Bronchial epithelial cell (primary cell): ENCODE measurements around the gene MRPL48. TPM values are rescaled to one million over a fixed set of nuclear protein-coding genes. Genes with fewer than 3 reads are reported as not detected.
"Not testable (repeated sequence)": the region's sequence is repeated elsewhere in the genome, so short reads cannot be mapped to it uniquely, and the experiment has no call there.

Experiments
- DNase-seq: peaks from one replicate; pipeline ENCODE4 v3.0.0-alpha.2; 2010; ENCODE audit warnings: low read depth
- FAIRE-seq: peaks from 2 replicates; lab custom pipeline; 2011; peaks lifted over from hg19 to GRCh38; lab: Jason Lieb, UNC
- H3K27me3 ChIP-seq: 2 replicates; pipeline ENCODE4 v1.5.1; 2011; ENCODE audit warnings: low read length; ENCODE audit not compliant: control insufficient read depth, insufficient read depth
- H3K36me3 ChIP-seq: 2 replicates; pipeline ENCODE4 v1.5.1; 2011; ENCODE audit warnings: low read length; ENCODE audit not compliant: control insufficient read depth, insufficient read depth
- H3K4me3 ChIP-seq: 2 replicates; pipeline ENCODE4 v1.5.1; 2011; ENCODE audit warnings: mild to moderate bottlenecking, low read depth, low read length, control low read depth
- CTCF ChIP-seq: IDR thresholded peaks from 2 replicates; pipeline ENCODE4 v1.5.1; 2011; ENCODE audit warnings: mild to moderate bottlenecking, moderate library complexity, low read length, control low read depth, inconsistent platforms; ENCODE audit not compliant: insufficient read depth, severe bottlenecking
- total RNA-seq: library from RNA; depleted of rRNA; stranded (reverse); fragments of >200 nt; gene quantifications from 2 replicates; pipeline ENCODE4 v1.2.1, GENCODE V29; 2014

Gene MRPL48
- total RNA-seq, 1 donor from 2014 or later = 37.1 TPM

- FAIRE-seq (no peak), DNase-seq (no peak)
- no peak overlapping the region for H3K4me3 ChIP-seq
- TF ChIP-seq CTCF = no peak
- H3K36me3 ChIP-seq = peaks cover 3% of the 10 kb centered on the region
- no peaks in the 10 kb centered on the region for H3K27me3 ChIP-seq
Observed at GRCh38 chr11:73749118-73749517, 38.6 kb upstream of the MRPL48 start.

- Histone ChIP-seq H3K4me3 (no peak overlapping the region), H3K36me3 (peaks cover 3% of the 10 kb centered on the region), H3K27me3 (no peaks in the 10 kb centered on the region)
- DNase-seq = no peak
- FAIRE-seq = no peak
- TF ChIP-seq CTCF = no peak
Observed at GRCh38 chr11:73750228-73750627, 37.4 kb upstream of the MRPL48 start.

DNA sequence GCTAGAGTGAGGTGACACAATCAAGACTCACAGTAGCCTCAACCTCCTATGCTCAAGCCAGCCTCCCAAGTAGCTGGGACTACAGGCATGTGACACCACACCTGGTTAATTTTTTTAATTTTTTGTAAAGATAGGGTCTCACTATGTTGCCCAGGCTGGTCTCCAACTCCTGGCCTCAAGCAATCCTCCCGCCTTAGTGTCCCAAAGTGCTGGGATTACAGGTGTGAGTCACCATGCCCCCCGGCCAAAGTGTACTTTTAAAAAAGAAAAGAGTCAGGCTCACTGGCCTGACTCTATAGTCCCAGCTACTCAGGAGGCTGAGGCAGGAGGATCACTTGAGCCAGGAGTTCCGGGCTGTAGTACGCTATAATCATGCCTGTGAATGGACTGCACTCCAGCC is 36.8 kb upstream of the MRPL48 start:
- DNase-seq, FAIRE-seq, H3K36me3 ChIP-seq: not testable (repeated sequence)

DNA sequence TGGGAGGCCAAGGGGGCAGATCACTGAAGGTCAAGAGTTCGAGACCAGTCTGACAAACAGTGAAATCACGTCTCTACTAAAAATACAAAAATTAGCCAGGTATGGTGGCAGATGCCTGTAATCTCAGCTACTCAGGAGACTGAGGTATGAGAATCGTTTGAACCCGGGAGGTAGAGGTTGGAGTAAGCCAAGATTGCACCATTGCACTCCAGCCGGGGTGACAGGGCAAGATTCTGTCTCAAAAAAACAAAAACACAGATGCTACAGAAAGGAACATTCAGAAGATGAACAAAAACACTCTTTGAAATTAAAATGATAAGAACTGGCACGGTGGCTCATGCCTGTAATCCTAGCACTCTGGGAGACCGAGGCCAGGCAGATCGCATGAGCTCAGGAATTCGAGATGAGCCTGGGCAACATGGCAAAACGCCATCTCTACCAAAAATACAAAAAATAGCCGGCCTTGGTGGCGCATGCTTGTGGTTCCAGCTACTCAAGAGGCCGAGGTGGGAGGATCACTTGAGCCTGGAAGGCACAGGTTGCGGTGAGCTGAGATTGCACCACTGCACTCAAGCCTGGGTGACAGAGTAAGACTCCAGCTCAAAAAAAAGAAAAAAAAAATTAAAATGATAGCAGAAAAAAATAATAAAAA is 35.3 kb upstream of the MRPL48 start:
- DNase-seq (no peak), FAIRE-seq (no peak)
- TF ChIP-seq CTCF = no peak
- H3K27me3 ChIP-seq = no peaks in the 10 kb centered on the region
- no peak overlapping the region for H3K4me3 ChIP-seq
- H3K36me3 ChIP-seq = peaks cover 3% of the 10 kb centered on the region

More for the DNA sequence above, 36.8 kb upstream of the MRPL48 start:
- H3K27me3 ChIP-seq, H3K4me3 ChIP-seq: not testable (repeated sequence)

DNA sequence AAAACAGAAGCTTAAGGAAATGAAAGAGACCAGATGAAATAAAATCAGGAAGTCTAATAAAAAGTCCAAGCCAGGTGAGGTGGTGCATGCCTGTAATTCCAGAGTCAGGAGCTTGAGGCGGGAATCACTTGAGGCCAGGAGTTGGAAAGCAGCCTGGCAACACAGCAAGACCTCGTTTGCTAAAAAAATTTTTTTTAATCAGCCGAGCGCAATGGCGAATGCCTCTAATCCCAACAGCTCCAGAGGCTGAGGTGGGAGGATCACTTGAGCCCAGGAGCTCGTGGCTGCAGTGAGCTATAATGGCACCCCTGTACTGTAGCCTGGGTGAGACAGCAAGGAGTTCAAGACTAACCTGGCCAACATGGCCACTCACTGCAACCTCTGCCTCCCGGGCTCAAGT is 34.8 kb upstream of the MRPL48 start:
- FAIRE-seq = no peak
- H3K4me3 ChIP-seq = no peak overlapping the region
- TF ChIP-seq CTCF = no peak
- H3K27me3 ChIP-seq = no peaks in the 10 kb centered on the region
- H3K36me3 ChIP-seq = peaks cover 3% of the 10 kb centered on the region
- no peak for DNase-seq

DNA sequence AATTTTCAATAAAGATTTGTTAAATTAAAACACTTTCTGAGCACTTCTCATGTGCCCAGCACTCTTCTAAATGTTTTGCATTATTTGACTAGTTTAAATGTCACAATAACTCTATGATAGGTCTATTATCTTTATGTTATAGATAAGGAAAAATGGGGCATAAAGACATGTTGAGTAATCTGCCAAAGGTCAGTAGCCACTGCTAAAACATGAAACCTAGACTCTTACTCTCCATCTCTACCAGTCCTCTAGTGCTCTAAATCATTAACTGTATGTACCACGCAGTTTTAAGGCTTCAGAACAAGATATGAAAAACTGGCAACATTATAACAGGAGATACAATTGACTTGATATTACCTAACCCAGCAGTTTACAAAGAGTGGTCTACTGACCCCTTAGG is 33.7 kb upstream of the MRPL48 start:
- no peak for FAIRE-seq
- H3K4me3 ChIP-seq = no peak overlapping the region
- no peaks in the 10 kb centered on the region for H3K27me3 ChIP-seq
- H3K36me3 ChIP-seq = peaks cover 3% of the 10 kb centered on the region
- TF ChIP-seq CTCF = no peak
- DNase-seq = no peak
